Activated naive CD8-positive, alpha-beta T cell treated with anti-CD3 and anti-CD28 coated beads for 36 hours (primary cell): ENCODE data around the gene DPP6. TPM values are rescaled to one million over a fixed set of nuclear protein-coding genes. Genes with fewer than 3 reads are reported as not detected.
"Not testable (repeated sequence)": the region's sequence is repeated elsewhere in the genome, so short reads cannot be mapped to it uniquely, and the experiment has no call there.

Experiments
- DNase-seq: peaks from one replicate; pipeline ENCODE4 v3.0.0; 2021
- H3K27ac Mint-ChIP-seq: one replicate; pipeline ENCODE4 v1.8.0; 2022; ENCODE audit warnings: mild to moderate bottlenecking, moderate library complexity, mixed read lengths
- H3K27me3 Mint-ChIP-seq: one replicate; pipeline ENCODE4 v1.8.0; 2022; ENCODE audit warnings: mild to moderate bottlenecking, mixed read lengths
- H3K36me3 Mint-ChIP-seq: one replicate; pipeline ENCODE4 v1.8.0; 2021; ENCODE audit warnings: mild to moderate bottlenecking, mixed read lengths
- H3K4me1 Mint-ChIP-seq: one replicate; pipeline ENCODE4 v1.8.0; 2021; ENCODE audit warnings: mixed read lengths
- H3K4me3 Mint-ChIP-seq: one replicate; pipeline ENCODE4 v1.8.0; 2022; ENCODE audit warnings: mild to moderate bottlenecking, moderate library complexity, mixed read lengths
- H3K9me3 Mint-ChIP-seq: one replicate; pipeline ENCODE4 v1.8.0; 2022; ENCODE audit warnings: mixed read lengths
- total RNA-seq, 2 experiments: library from RNA; stranded (reverse); gene quantifications; one replicate each; pipeline ENCODE4 v1.2.3, GENCODE V29; 2021

Gene DPP6
- total RNA-seq, 2 experiments from 2014 or later = not detected

- H3K36me3 Mint-ChIP-seq, H3K9me3 Mint-ChIP-seq, H3K4me3 Mint-ChIP-seq, H3K27me3 Mint-ChIP-seq, H3K27ac Mint-ChIP-seq, DNase-seq, H3K4me1 Mint-ChIP-seq: not testable (repeated sequence)
Observed at GRCh38 chr7:154162921-154163320, 110.7 kb downstream of the DPP6 start.

DNA sequence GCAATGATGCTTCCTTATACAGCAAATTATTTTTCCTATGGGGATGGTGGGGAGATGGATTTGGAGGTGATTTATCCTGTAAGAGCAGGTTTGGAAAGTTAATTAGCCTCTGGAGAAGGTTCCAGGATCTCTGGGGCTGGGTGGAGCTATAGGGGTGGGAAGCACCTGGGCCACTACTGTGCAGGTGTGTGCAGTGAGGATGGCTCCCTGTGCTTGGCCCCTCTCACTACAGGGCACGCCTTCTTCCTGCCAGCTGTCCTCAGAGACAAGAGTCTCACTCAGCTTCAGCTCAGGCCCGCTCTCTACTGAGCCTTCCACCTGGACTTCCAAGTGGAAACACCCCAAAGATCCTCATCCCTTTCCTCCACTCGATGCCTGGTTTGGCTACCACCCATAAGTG lies 111.4 kb downstream of the DPP6 start:
- H3K27me3 Mint-ChIP-seq, H3K9me3 Mint-ChIP-seq, H3K4me3 Mint-ChIP-seq, H3K36me3 Mint-ChIP-seq, H3K27ac Mint-ChIP-seq, DNase-seq, H3K4me1 Mint-ChIP-seq: not testable (repeated sequence)

DNA sequence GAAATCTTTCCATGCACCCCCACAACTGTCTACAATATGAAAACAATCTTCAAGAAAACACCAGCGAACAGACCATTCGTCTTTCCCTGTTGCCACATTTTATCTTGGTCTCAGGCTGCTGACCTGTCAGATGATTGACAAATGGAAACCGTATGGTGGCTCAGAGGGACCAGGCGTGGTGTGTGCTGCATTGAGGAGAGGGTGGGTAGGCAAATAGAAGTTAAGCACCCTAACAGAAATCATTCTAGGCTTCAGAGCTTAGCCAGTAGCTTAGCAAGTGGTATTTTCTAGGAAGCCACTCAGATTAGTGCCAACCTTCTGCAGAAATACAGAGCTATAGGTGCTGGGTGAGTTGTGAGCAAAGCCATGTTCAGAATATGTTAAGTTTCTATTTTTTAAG lies 114.9 kb downstream of the DPP6 start:
- Mint-ChIP-seq H3K27me3 (no peaks in the 10 kb centered on the region), H3K9me3 (no peaks in the 10 kb centered on the region), H3K4me3 (no peak overlapping the region), H3K36me3 (no peaks in the 10 kb centered on the region), H3K27ac (no peak overlapping the region), H3K4me1 (no peaks in the 10 kb centered on the region)
- no peak for DNase-seq

DNA sequence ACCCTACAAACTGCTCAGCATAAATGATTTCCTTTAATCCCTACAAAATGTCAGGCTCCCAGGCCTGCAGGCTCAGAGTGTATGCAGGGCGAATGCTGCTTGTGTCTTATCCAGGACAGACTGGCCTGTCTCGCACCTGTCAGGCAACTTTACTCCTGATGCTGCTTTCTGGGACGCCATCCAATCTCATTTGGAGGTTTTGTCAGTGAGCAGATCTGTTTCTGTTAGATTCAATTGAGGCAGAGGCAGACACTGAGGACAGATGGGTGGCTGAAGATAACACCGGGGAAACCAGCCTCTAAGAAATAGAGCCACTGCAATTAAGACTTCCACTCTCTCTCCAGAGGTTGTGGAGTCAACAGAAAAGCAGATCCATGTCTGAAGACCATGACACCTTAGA lies 115.6 kb downstream of the DPP6 start:
- H3K27me3 Mint-ChIP-seq = no peaks in the 10 kb centered on the region
- no peak overlapping the region for H3K4me3 Mint-ChIP-seq
- H3K27ac Mint-ChIP-seq = no peak overlapping the region
- no peaks in the 10 kb centered on the region for H3K4me1 Mint-ChIP-seq
- H3K36me3 Mint-ChIP-seq = no peaks in the 10 kb centered on the region
- no peaks in the 10 kb centered on the region for H3K9me3 Mint-ChIP-seq
- DNase-seq = no peak

DNA sequence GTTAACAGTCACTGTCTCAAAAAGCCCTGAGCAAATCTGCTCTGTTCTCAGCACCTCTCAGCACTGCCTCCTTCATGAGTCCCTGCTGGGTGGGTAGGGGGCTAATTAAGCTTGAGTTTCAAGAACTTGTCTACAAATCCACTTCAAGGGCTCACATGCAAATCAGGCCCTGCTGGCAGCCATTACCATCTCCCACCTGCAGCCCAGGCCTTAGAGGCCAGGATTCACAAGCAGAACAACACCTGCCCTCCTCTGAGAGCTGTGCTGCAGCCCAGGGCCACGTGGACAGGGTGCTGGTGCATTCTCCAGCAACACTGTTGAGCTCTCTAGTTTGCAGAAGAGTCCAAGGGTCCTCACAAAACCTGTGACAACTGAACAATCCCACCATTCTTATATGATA lies 119.2 kb downstream of the DPP6 start:
- Mint-ChIP-seq H3K9me3 (no peaks in the 10 kb centered on the region), H3K27ac (no peak overlapping the region), H3K36me3 (no peaks in the 10 kb centered on the region), H3K4me3 (no peak overlapping the region), H3K27me3 (no peaks in the 10 kb centered on the region), H3K4me1 (no peaks in the 10 kb centered on the region)
- no peak for DNase-seq

GRCh38 chr7:154172236-154172635 lies 120.0 kb downstream of the DPP6 start:
- no peak overlapping the region for H3K4me3 Mint-ChIP-seq
- H3K4me1 Mint-ChIP-seq = no peaks in the 10 kb centered on the region
- DNase-seq = no peak
- no peaks in the 10 kb centered on the region for H3K9me3 Mint-ChIP-seq
- H3K27ac Mint-ChIP-seq = no peak overlapping the region
- H3K27me3 Mint-ChIP-seq = no peaks in the 10 kb centered on the region
- no peaks in the 10 kb centered on the region for H3K36me3 Mint-ChIP-seq

DNA sequence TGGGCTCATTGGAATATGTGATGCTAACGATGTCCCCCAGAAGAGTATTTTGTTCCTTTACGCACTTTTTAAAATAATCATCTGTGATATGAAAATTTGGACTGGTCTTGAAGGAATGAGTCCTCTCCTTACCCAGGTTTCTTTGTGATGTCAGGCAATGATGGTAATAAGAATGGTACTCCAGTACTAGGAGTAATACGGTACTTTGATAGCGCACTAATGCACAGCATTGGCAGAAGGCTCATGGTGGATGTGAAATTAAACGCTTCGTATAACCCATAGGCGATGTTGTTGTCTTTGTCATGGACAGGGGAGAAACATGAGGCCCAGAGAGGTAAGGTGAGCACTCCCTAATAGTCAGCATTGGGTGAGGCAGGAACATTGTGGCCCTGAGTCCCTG lies 125.4 kb downstream of the DPP6 start:
- Mint-ChIP-seq H3K27ac (no peak overlapping the region), H3K27me3 (no peaks in the 10 kb centered on the region), H3K9me3 (no peaks in the 10 kb centered on the region), H3K4me3 (no peak overlapping the region), H3K4me1 (no peaks in the 10 kb centered on the region), H3K36me3 (no peaks in the 10 kb centered on the region)
- DNase-seq = no peak

DNA sequence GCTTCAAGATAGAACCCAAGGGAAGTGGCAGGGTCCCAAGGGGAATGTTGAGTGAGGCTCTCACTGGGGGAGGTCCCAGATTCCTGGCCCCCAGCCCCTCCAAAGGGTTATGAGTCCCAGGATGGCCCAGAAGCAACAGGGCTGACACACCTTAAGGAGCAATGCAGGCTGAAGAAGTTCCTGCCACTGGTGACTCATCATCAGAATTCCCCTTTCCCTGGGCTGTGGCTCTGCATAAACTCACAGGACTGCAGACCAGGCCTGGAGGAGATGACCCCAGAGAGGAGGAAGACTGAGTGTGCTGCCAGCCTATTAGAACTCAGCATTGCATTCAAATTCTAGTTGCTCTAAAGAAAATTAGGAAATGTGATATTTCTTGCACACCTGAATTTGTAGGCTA lies 126.7 kb downstream of the DPP6 start:
- no peak overlapping the region for H3K4me3 Mint-ChIP-seq
- no peak for DNase-seq
- no peaks in the 10 kb centered on the region for H3K27me3 Mint-ChIP-seq
- no peak overlapping the region for H3K27ac Mint-ChIP-seq
- H3K36me3 Mint-ChIP-seq = no peaks in the 10 kb centered on the region
- H3K4me1 Mint-ChIP-seq = no peaks in the 10 kb centered on the region
- no peaks in the 10 kb centered on the region for H3K9me3 Mint-ChIP-seq

- no peak for DNase-seq
- H3K36me3 Mint-ChIP-seq = no peaks in the 10 kb centered on the region
- H3K9me3 Mint-ChIP-seq = no peaks in the 10 kb centered on the region
- no peaks in the 10 kb centered on the region for H3K4me1 Mint-ChIP-seq
- no peak overlapping the region for H3K27ac Mint-ChIP-seq
- H3K27me3 Mint-ChIP-seq = peaks cover 3% of the 10 kb centered on the region
- no peak overlapping the region for H3K4me3 Mint-ChIP-seq
Observed at GRCh38 chr7:154183482-154183881, 131.3 kb downstream of the DPP6 start.

DNA sequence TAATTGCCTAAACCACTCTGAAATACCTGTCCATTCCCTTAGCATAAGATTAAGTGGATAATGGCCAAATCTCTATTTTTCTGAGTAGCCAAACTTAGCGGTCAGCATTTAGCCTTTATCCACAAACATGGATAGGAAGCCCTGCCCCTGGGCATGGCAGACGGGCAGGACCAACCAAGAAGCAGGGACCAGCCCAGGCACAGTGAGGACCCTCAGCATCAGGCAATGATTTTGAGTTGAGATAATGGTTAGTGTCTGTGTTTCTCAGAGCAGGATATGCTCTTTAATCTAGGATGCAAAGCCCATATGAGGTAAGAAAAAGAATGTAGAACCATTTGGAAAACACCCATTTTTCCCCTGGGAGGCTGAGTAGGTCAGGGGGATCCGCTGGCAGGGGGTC lies 131.7 kb downstream of the DPP6 start:
- Mint-ChIP-seq H3K9me3 (no peaks in the 10 kb centered on the region), H3K4me1 (no peaks in the 10 kb centered on the region), H3K36me3 (no peaks in the 10 kb centered on the region), H3K27ac (no peak overlapping the region), H3K4me3 (no peak overlapping the region), H3K27me3 (peaks cover 3% of the 10 kb centered on the region)
- no peak for DNase-seq

DNA sequence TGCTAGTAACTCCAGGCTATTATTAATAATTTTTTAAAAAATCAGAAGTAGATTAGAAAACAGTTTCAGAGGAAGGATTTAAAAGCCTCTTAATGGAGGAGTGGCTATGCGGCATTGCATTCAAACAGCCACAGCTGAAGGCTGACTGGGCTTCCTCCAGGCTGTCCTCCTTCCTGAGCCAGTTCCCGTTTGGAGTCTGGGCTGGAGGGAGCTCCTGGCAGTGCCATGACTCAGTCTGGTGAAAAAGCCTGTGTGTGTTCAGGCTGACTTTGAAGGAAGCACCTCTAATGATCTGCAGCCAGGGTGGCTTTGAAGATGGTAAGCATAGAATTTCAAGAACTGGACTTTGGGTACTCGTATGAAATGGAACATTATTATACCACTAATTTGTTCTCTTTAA lies 134.6 kb downstream of the DPP6 start:
- H3K27me3 Mint-ChIP-seq = peaks cover 3% of the 10 kb centered on the region
- no peaks in the 10 kb centered on the region for H3K36me3 Mint-ChIP-seq
- H3K9me3 Mint-ChIP-seq = no peaks in the 10 kb centered on the region
- H3K27ac Mint-ChIP-seq = no peak overlapping the region
- H3K4me1 Mint-ChIP-seq = no peaks in the 10 kb centered on the region
- H3K4me3 Mint-ChIP-seq = no peak overlapping the region
- DNase-seq = no peak

GRCh38 chr7:154188330-154188729 lies 136.1 kb downstream of the DPP6 start:
- H3K9me3 Mint-ChIP-seq = peaks cover 2% of the 10 kb centered on the region
- H3K36me3 Mint-ChIP-seq = no peaks in the 10 kb centered on the region
- peaks cover 3% of the 10 kb centered on the region for H3K27me3 Mint-ChIP-seq
- no peak overlapping the region for H3K4me3 Mint-ChIP-seq
- no peak for DNase-seq
- no peaks in the 10 kb centered on the region for H3K4me1 Mint-ChIP-seq
- no peak overlapping the region for H3K27ac Mint-ChIP-seq

- Mint-ChIP-seq H3K4me1 (no peaks in the 10 kb centered on the region), H3K36me3 (no peaks in the 10 kb centered on the region), H3K27ac (no peak overlapping the region), H3K9me3 (peaks cover 2% of the 10 kb centered on the region), H3K27me3 (no peaks in the 10 kb centered on the region), H3K4me3 (no peak overlapping the region)
- DNase-seq = no peak
Observed at GRCh38 chr7:154195266-154195665, 143.1 kb downstream of the DPP6 start.

GRCh38 chr7:154198481-154198880 lies 146.3 kb downstream of the DPP6 start:
- no peaks in the 10 kb centered on the region for H3K4me1 Mint-ChIP-seq
- H3K27ac Mint-ChIP-seq = no peak overlapping the region
- no peaks in the 10 kb centered on the region for H3K9me3 Mint-ChIP-seq
- H3K4me3 Mint-ChIP-seq = no peak overlapping the region
- no peak for DNase-seq
- H3K27me3 Mint-ChIP-seq = no peaks in the 10 kb centered on the region
- no peaks in the 10 kb centered on the region for H3K36me3 Mint-ChIP-seq

- H3K36me3 Mint-ChIP-seq = no peaks in the 10 kb centered on the region
- no peaks in the 10 kb centered on the region for H3K4me1 Mint-ChIP-seq
- no peaks in the 10 kb centered on the region for H3K27me3 Mint-ChIP-seq
- DNase-seq = no peak
- H3K4me3 Mint-ChIP-seq = no peak overlapping the region
- H3K9me3 Mint-ChIP-seq = no peaks in the 10 kb centered on the region
- H3K27ac Mint-ChIP-seq = no peak overlapping the region
Observed at GRCh38 chr7:154200241-154200640, 148.0 kb downstream of the DPP6 start.

DNA sequence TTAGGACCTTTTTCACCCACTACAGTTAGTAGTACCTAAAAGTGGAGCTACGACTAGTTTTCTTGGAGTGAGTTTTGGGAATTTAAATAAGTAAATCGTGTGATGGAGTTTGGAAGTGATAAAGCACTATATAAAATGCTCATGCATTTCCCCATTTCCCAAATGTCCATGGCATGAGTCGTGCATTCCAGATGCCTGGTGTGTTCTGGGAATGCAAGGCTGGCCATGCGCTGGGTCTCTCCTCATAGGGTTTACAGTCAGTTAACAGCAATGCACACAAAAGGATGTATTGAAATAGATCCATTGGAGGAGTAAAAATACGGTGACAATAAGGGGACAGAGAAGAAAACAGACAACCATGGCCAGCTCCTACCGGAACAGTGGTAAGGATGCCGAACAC lies 149.8 kb downstream of the DPP6 start:
- H3K27ac Mint-ChIP-seq = no peak overlapping the region
- no peak for DNase-seq
- no peak overlapping the region for H3K4me3 Mint-ChIP-seq
- no peaks in the 10 kb centered on the region for H3K27me3 Mint-ChIP-seq
- H3K9me3 Mint-ChIP-seq = no peaks in the 10 kb centered on the region
- peaks cover 2% of the 10 kb centered on the region for H3K36me3 Mint-ChIP-seq
- no peaks in the 10 kb centered on the region for H3K4me1 Mint-ChIP-seq

DNA sequence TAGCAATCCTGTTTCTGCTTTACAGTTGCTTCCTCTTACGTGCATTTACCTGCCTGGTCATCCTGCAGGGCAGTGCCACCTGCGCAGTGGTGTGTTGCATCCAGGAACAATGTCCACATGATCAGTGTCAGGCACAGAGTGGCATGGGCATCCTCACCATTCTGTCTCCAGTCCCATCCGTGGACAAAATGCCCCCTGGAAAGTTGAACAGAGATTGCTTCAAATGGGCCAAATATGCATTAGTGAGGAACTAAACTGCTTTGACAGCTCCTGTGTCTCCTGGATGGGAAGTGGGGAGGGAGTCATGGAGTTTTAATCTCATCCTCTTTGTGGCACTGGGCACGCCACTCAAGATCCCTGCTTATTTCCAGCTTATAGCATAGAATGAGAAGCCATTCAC lies 151.8 kb downstream of the DPP6 start:
- H3K36me3 Mint-ChIP-seq = peaks cover 2% of the 10 kb centered on the region
- H3K27me3 Mint-ChIP-seq = no peaks in the 10 kb centered on the region
- no peak for DNase-seq
- no peaks in the 10 kb centered on the region for H3K4me1 Mint-ChIP-seq
- no peaks in the 10 kb centered on the region for H3K9me3 Mint-ChIP-seq
- H3K27ac Mint-ChIP-seq = no peak overlapping the region
- H3K4me3 Mint-ChIP-seq = no peak overlapping the region
